Peyer's patch (tissue), 4 donors: ENCODE results near the gene NPR1.

Experiments used
- CTCF ChIP-seq, 6 experiments: fragments of 450-650 bp in 4 of 6; fragments of 200-600 bp in 2 of 6; sonication (generic) in 1 of 6; IDR thresholded peaks; one replicate each; pipeline ENCODE4 v1.5.1; 2017 to 2019; ENCODE audit warnings: antibody characterized with exemption in 6 of 6, mild to moderate bottlenecking in 3 of 6, moderate library complexity in 1 of 6
- POLR2A ChIP-seq, 2 donors: fragments of 450-650 bp; IDR thresholded peaks; one replicate each; pipeline ENCODE4 v1.5.1; 2017; ENCODE audit warnings: antibody characterized with exemption in 2 of 2, mild to moderate bottlenecking in 2 of 2, moderate library complexity in 2 of 2

- TF ChIP-seq CTCF (IDR thresholded peaks at IDR 0.05) (no peak), POLR2A (IDR thresholded peaks at IDR 0.05) (no peak)
Measured at GRCh38 chr1:153636312-153636711, 42.2 kb upstream of the NPR1 start.
